Measurements from ENCODE around the gene COL23A1. TPM values are rescaled to one million over a fixed set of nuclear protein-coding genes. Genes with fewer than 3 reads are reported as not detected.

Gene COL23A1
- total and polyA plus RNA-seq, 2 of the 13 experiments (the other 11 are each of a cell fraction or from before 2014, with no cell fraction given), result not detected

GRCh38 chr5:178213003-178213461 is 377.2 kb downstream of the COL23A1 start:
- Histone ChIP-seq H3K9me3 (ENCODE audit: low read length) (no peaks in the 10 kb centered on the region), H4K20me1 (ENCODE audit: insufficient read depth, low read length) (peaks cover 10% of the 10 kb centered on the region; the same call in 1 of the 2 replicates), H3K4me3 (replicated peaks in 1 of 3; ENCODE audit: insufficient read depth in 1 of 3, low read depth in 2 of 3, low read length in 3 of 3) (no peak overlapping the region), H3K4me2 (ENCODE audit: low read depth, low read length) (no peak overlapping the region), H3K36me3 (replicated peaks in 1 of 2; ENCODE audit: control insufficient read depth in 1 of 2, insufficient read depth in 2 of 2, low read length in 2 of 2) (peaks cover 13 to 87% of the 10 kb centered on the region in 2 experiments), H3K79me2 (ENCODE audit: insufficient read depth, low read length) (peaks cover under 1% of the 10 kb centered on the region), H3K4me1 (ENCODE audit: insufficient read depth, low read length) (peaks cover 22% of the 10 kb centered on the region), H3K27me3 (ENCODE audit: control insufficient read depth in 1 of 2, insufficient read depth in 2 of 2, low read length in 2 of 2) (no peaks in the 10 kb centered on the region), H2AFZ (ENCODE audit: low read length) (no peak overlapping the region), H3K9ac (ENCODE audit: insufficient read depth, low read depth, low read length) (no peak overlapping the region), H3K27ac (ENCODE audit: extremely low read length, insufficient read depth, low read length) (no peak overlapping the region)
- DNase-seq (ENCODE audit: low spot score), result no peak
- ChIA-PET POLR2A (interaction anchor here (0.6 to 2.6 kb wide), 5 partner anchors 9 to 22 kb away, joined by 3 to 15 read pairs (median 4); partner anchors contain the start of gene HNRNPAB), CTCF (ENCODE audit: low intra/inter-chr PET ratio, low total read pairs) (no interaction called here)
- peak; percentile 11 for ATAC-seq
- in situ Hi-C loops (cut with HindIII; ENCODE audit: extremely low pct_ligation_motif_present, low pct_unique_long_range_greater_than_20kb) (no loop called here), intact Hi-C loops (cut with micrococcal nuclease; ENCODE audit: unreplicated experiment) (no loop called here)
- peak; percentile 31; the same call in 1 of the 2 replicates for TF ChIP-seq PAF1 (CRISPR knock-in tag; IDR thresholded peaks at IDR 0.05)
- TF ChIP-seq TFDP1 (CRISPR knock-in tag; IDR thresholded peaks at IDR 0.05; ENCODE audit: borderline replicate concordance), result no peak
- no peak for TF ChIP-seq LRRFIP1 (CRISPR knock-in tag; conservative IDR thresholded peaks at IDR 0.05)
- no peak for TF ChIP-seq TERF1 (CRISPR knock-in tag; IDR thresholded peaks at IDR 0.05)
- TF ChIP-seq RBM22 (optimal IDR thresholded peaks at IDR 0.05; ENCODE audit: low read length), result peak; percentile 70
- TF ChIP-seq AGO2 (optimal IDR thresholded peaks at IDR 0.05; ENCODE audit: low read depth, low read length), result peak; percentile 86
- TF ChIP-seq GLMP (CRISPR knock-in tag; IDR thresholded peaks at IDR 0.05; ENCODE audit: borderline replicate concordance), result no peak
- TF ChIP-seq ZNF687 (CRISPR knock-in tag; IDR thresholded peaks at IDR 0.05), result peak; percentile 26; the same call in 1 of the 2 replicates
- TF ChIP-seq TEAD2 (CRISPR knock-in tag; IDR thresholded peaks at IDR 0.05), result no peak
- TF ChIP-seq POLR2G (IDR thresholded peaks at IDR 0.05; ENCODE audit: low read depth, low read length), result peak; percentile 54; the same call in 1 of the 2 replicates
- 90% methylated on average over 4 of the region's 4 CpGs for WGBS (ENCODE audit: low lambda C conversion rate)
- BruUV-seq (replicated peaks), result no TSS peak
- no peak for FAIRE-seq
